ENCODE data around the gene CKAP4.
A peak's percentile ranks its signal among the peaks of the same experiment; 100 is the strongest.

Gene CKAP4

GRCh38 chr12:106195621-106196027 lies 52.2 kb downstream of the CKAP4 start:
- DNase-seq (ENCODE audit: low spot score): peak; percentile 34

- no peak for DNase-seq (ENCODE audit: low spot score)
Observed at GRCh38 chr12:106194351-106194750, 53.5 kb downstream of the CKAP4 start.

GRCh38 chr12:106193394-106194215 lies 54.2 kb downstream of the CKAP4 start:
- DNase-seq (ENCODE audit: low spot score): no peak

GRCh38 chr12:106192659-106193393 lies 55.0 kb downstream of the CKAP4 start:
- no peak for DNase-seq (ENCODE audit: low spot score)

GRCh38 chr12:106190581-106190980 lies 57.2 kb downstream of the CKAP4 start:
- DNase-seq (ENCODE audit: low spot score): no peak

- DNase-seq (ENCODE audit: low spot score): no peak
Observed at GRCh38 chr12:106189341-106189740, 58.5 kb downstream of the CKAP4 start.

GRCh38 chr12:106188256-106188655 lies 59.6 kb downstream of the CKAP4 start:
- DNase-seq (ENCODE audit: low spot score): no peak

All from HuH-7.5 (cell line).